ENCODE results near the gene C1QL4.
"Not testable (repeated sequence)": the region's sequence is repeated elsewhere in the genome, so short reads cannot be mapped to it uniquely, and the experiment has no call there.

The C1QL4 gene

DNA sequence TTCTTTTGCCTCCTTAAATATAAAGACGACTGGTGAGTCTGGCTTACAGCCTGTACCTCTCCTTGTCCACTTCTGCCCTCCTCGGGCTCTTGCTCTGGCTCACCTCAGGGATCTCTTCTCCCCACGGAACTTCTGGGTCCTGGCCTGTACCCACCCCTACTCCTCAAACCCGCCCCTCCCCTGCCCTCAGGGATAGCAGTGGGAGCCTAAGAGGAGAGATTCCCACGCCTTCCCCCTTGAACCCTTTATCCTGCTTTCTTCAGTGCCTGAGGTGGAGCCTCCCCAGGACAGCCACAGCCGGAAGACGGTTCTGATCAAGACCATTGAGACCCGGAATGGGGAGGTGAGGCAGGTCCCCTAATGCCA, 39.3 kb downstream of the C1QL4 start:
- DNase-seq, result no peak

DNA sequence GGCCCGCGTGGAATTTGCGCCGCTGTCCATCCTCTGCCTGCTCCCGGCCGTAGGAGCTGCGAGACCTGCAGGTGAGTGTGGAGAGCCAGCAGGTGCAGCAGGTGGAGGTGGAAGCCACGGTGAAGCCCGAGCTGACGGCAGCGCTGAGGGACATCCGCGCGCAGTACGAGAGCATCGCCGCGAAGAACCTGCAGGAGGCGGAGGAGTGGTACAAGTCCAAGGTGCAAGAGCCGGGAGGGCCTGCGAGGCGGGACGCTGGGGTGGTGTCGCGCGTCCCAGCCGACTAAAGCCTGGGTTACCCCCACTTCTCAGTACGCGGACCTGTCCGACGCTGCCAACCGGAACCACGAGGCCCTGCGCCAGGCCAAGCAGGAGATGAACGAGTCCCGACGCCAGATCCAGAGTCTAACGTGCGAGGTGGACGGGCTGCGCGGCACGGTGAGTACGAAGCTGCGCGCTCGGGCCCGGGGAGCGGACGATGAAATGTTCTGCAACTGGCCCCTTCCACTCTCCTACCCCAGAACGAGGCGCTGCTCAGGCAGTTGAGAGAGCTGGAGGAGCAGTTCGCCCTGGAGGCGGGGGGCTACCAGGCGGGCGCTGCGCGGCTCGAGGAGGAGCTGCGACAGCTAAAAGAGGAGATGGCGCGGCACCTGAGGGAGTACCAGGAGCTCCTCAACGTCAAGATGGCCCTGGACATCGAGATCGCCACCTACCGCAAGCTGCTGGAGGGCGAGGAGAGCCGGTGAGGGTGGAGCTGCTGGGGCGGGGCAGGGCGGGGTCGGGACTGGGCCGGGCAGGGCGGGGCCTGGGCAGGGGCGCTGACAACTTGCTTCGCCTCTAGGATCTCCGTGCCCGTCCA, 39.9 kb downstream of the C1QL4 start:
- DNase-seq, result peak; percentile 23

DNA sequence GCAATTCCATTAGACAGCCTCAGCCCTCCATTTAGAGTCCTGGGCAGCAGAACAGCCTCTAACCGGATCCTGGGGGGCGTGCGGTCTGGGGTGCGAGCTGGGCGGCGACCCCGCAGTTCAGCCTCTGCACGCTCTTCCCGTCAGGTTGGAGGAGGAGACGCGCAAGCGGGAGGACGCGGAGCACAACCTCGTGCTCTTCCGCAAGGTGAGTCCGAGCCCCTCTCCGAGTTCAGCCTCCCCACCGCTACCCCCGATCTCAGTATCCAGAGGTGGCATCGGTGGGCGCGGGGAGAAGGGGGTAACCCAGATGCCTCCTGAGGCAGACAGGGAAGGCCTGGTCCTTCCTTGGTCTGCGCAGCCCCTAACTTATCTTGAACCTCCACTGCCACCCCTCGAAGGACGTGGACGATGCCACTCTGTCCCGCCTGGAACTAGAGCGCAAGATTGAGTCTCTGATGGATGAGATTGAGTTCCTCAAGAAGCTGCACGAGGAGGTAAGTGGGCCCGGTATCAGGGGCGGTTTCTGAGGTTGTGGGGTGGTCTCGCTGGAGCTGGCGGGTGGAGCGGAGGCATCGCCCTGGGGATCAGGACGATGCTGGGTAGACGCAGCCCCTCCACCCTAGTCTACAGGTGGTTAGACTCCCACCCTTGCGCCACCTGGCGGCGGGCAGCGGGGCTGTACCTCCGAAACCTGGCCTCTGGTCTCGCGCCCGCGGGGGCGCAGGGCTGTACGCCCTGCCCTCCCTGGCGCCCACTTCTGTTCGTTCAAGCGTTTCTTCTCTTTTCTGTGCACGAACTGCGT, 40.8 kb downstream of the C1QL4 start:
- DNase-seq, result peak; percentile 45

DNA sequence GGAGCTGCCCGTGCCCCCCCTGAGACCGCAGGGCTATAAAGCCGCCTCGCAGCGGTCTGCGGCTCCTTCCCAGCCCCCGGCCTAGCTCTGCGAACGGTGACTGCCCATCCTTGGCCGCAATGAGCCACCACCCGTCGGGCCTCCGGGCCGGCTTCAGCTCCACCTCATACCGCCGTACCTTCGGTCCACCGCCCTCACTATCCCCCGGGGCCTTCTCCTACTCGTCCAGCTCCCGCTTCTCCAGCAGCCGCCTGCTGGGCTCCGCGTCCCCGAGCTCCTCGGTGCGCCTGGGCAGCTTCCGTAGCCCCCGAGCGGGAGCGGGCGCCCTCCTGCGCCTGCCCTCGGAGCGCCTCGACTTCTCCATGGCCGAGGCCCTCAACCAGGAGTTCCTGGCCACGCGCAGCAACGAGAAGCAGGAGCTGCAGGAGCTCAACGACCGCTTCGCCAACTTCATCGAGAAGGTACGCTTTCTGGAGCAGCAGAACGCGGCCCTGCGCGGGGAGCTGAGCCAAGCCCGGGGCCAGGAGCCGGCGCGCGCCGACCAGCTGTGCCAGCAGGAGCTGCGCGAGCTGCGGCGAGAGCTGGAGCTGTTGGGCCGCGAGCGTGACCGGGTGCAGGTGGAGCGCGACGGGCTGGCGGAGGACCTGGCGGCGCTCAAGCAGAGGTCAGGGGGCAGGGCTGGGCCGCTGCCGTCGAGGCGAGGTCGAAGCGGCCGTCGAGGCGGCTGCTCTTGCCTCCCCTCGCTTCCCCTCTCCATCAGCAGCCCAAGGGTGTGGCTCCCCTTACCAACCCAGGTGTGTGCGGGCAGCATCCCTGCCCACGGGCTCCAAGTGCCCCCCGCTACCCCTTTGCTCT, 41.7 kb downstream of the C1QL4 start, which contains the start of gene PRPH:
Gene PRPH (plus strand): TSS at position 66 of the 855 bp plus-strand sequence. CDS start 54 bp downstream, at position 120.
- DNase-seq, result no peak

DNA sequence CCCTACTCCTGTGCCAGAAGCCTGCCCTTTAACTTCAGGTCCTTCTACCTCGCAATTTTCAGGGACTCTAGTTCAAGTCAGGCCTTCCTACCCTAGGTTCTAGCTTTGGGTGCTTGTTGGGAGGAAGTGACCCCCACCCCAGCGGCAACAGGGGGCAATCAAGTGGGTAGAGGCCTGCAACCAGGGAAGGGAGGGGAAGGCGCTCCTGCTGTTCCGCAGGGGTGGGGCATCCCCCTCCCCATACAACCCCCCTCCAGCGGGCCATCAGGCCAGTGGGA, 42.2 kb downstream of the C1QL4 start:
- no peak for DNase-seq

DNA sequence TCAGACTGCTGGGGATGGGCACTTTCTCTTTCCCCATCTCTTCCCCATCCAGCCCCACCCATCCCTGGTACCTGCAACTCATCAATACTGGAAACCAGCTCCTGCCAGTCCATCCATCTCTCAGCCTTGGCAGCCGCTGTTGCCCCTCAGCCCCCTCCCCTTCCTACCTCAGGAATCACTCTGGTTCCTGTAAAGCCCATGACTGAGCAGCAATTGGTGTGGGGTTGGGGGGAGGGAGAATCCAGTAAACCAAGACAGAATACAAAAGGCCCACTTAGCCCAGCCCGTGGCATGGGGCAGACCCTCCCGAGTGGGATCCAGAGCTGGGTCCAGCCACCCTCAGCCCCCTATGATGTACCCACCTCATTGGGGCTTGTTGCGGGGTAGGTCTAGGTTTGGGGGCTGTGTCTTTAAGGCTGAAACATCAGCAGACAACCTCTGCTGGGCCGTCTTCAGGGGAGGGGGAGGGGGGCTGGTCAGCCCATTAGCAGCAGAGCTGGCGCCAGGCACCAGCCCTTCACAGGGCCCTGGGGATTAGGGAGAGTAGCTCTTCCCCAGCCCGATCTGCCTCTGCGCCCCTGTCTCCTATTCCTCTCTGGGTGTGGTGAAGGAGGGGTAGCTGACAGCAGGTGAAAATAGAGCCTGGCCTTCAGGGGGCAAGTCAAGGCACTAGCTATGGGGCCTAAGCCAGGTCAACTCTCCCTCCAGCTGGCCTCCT, 42.7 kb downstream of the C1QL4 start:
- DNase-seq, result no peak

DNA sequence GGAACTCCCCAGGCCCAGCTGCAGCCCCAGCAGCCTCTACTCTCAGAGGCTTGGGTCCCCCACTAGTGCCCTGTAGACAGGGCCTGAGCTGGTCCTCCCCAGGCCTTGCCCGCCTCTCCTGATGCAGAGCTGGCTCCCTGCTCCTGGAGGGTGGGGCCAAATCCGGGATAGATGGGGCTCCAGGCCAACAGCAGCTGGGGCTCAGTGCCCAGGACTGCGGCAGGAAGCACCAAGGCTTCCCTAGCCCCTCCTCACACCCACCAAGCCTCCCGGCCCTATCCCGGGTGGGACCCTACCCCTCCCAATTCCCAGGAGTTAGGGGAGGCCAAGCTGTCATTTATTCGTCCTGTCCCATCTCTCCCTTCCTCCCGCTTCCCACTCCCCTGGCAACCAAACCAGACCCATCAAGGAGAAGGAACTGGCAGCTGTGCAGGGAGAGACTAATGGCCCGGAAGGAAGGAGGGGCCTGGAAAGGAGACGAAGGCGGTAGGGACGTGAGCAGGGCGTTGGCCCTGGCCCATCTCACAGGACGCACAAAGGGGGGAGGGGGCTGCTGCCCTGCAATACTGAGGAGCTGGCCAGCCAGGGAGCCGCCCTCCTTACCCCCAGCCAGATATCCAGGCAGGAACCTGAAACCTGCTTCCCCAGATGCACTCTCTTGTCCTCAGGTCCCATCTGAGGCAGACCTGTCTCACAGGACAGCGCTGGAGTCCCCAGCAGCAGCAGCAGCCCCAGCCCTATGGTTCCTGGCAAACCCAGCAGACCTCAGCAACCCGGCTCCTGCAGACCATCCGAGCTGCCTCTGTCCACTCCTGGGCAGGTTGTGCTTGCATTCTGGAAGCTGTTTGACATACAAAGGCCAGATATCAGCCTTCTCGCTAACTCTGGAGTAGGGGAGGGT, 43.7 kb downstream of the C1QL4 start:
- DNase-seq, result no peak

DNA sequence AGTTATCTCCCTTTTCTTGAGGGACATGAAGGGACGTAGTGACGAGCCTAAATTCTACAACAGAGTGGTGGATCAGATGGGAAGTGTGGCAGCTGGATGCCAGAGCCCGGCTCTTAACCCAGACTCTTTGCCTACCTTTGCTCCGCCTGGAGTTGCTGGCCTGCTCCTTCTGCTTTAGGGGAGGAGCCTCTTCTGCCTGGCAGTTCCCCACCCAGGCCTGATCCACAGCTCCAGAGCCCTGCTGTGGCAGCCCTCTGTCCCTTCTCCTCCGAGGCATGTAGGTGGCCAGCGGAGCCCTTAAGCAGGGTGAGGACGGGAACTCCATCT, 44.3 kb downstream of the C1QL4 start:
- no peak for DNase-seq

DNA sequence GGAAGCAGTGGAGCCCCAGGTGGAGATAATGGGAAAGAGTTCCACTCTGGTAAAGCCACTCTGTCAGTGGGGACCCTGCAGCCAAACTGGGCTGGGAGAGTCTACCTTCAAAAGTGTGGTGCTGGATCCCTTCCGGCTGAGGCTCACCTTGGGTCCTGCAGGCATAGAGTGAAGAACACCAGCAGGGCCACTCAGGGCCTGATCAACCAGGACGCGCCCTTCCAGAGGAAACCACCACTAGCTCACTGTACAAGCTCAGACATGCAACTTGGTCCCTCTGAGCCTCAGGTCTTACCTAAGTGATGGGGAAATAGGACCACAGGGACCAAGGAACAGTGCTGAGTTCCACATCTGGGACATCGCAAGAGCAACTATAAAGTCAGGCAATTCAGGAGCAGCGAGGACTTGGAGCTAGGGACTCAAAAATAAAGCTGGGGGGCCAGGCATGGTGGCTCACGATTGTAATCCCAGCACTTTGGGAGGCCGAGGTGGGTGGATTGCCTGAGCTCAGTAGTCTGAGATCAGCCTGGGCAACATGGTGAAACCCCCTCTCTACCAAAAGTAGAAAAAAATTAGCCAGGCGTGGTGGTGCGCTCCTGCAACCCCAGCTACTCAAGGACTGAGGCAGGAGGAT, 47.9 kb downstream of the C1QL4 start:
- no peak for DNase-seq

DNA sequence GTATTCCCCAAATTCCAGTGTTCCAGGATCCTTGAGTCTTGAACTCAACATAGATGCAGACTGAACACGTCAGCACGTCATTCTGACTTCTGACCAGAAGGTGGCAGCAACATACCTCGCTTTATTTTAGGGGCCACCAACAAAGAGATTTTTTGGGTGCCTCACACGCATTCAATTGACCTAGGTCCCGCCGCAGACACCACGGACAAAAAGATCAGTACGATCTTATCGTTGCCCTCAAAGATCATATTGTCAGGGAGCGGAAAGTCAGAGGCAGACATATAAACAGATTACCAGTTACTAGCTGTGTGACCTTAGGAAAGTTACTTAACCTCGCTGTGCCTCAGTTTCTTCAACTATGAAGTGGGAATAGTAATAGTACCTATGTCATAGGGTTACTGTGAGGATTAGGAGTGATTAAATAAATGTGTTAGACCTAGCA, 48.6 kb downstream of the C1QL4 start:
- peak; percentile 50 for DNase-seq

DNA sequence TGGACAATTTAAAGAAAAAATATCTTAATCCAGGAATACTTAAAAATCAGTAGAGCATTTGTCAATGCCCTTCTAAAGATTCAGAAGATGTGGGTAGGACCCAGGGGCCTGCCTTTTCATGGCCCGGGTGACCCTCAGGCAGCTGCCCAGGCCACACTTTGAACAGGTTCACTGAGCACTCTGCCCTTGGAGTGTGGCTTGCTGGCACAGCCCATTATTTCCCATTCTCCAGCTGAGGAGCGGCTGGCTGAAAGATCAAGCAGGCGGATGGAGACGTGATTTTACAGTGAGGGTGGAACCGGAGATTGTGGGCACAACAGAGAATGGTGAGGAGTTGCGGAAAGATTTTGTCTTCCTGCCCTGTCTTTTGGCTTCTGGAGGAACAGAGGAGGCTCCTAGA, 49.1 kb downstream of the C1QL4 start:
- DNase-seq, result no peak

DNA sequence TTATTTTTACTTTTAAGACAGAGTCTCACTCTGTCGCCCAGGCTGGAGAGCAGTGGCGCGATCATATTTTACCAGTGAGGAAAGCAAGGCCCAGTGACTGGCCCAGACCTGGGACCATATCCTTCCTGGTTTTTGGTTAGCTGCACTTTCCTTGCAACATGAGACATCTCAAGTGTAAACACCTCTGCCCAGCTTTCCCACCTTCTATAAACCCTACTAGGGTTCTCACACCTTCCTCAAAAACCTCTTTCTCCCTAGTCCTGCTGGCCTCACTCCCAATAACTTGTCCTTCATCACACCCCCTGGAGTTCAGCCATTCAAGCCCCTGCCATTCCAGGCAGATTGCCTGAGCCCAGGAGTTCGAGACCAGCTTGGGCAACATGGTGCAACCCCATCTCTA, 52.3 kb downstream of the C1QL4 start:
- DNase-seq, result no peak

DNA sequence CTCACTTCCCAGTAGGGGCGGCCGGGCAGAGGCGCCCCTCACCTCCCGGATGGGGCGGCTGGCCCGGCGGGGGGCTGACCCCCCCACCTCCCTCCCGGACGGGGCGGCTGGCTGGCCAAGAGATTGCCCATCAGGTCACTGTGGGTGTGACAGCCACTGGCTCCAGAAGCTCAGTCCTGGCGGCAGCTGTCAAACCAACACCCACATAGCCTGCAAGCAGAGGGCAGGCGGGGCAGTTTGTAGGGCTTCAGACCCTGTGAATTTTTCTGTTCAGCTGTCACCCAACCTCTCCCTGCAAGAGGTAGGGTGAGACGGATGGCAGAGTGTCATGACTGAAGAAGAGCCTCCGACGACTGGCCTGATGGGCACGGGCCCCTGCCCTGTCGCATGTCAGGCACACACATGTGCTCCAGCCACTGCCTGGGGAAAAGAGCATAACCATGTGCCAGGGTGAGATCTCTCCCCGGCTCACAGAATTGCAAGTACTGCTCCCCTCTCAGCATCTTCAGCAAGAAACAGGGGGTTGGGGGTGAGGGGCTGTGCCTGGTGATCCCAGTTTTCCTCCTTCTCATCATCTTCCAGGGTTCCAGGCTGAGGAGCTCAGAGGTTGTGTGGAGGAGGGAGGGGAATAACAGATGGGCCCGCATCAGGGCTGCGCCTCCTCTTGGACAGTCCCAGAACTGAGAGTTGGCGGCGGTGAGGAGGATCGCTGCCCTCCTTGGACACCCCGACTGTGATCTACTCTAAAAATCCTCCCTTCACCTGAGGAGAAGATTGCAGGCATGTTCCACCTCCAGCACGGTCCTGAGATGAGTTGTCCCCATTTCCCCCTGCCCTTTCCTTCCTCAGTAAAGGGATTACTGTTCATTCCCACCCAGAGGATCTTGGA, 53.2 kb downstream of the C1QL4 start:
- no peak for DNase-seq

DNA sequence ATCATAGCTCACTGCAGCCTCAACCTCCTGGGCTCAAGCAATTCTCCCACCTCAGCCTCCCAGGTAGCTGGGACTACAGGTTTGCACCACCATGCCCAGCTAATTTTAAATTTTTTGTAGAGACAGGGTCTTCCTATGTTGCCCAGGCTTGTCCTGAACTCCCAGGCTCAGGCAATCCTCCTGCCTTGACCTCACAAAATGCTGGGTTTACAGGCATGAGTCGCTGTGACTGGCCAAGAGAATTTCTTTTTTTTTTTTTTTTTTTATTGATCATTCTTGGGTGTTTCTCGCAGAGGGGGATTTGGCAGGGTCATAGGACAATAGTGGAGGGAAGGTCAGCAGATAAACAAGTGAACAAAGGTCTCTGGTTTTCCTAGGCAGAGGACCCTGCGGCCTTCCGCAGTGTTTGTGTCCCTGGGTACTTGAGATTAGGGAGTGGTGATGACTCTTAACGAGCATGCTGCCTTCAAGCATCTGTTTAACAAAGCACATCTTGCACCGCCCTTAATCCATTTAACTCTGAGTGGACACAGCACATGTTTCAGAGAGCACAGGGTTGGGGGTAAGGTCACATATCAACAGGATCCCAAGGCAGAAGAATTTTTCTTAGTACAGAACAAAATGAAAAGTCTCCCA, 54.1 kb downstream of the C1QL4 start:
- DNase-seq, result not testable (repeated sequence)

Data from stimulated activated naive CD4-positive, alpha-beta T cell treated with Interleukin-2 at 50 U/mL for 16 hours (primary cell).